Transverse colon (tissue), 4 donors: Measurements from ENCODE around the gene VAC14. TPM values are rescaled to one million over a fixed set of nuclear protein-coding genes. Genes with fewer than 3 reads are reported as not detected.

ENCODE experiments used
- DNase-seq: peaks from one replicate; pipeline ENCODE4 v3.0.0-alpha.2; 2019
- H3K27ac ChIP-seq, 4 donors: fragments of 200-600 bp; sonication (generic); 2 replicates each; pipeline ENCODE4 v1.5.1; 2016 to 2018; ENCODE audit warnings: inconsistent platforms in 4 of 4
- H3K27me3 ChIP-seq: fragments of 200-600 bp; sonication (generic); 2 replicates; pipeline ENCODE4 v1.5.1; 2017; ENCODE audit warnings: inconsistent platforms
- H3K36me3 ChIP-seq, 4 donors: fragments of 200-600 bp; sonication (generic); 2 replicates each; pipeline ENCODE4 v1.5.1; 2017 to 2019; ENCODE audit warnings: inconsistent platforms in 4 of 4
- H3K4me1 ChIP-seq, 4 donors: fragments of 200-600 bp; sonication (generic); 2 replicates each; pipeline ENCODE4 v1.5.1; 2017 to 2020; ENCODE audit warnings: inconsistent platforms in 4 of 4
- H3K4me3 ChIP-seq, 4 donors: fragments of 200-600 bp; sonication (generic); 1 replicate in 1 of 4; 2 replicates in 3 of 4; pipeline versions ENCODE4 v1.5.1 to v1.6.1; 2017 to 2019; ENCODE audit warnings: inconsistent platforms in 4 of 4
- H3K9me3 ChIP-seq, 2 donors: fragments of 200-600 bp; sonication (generic); 2 replicates each; pipeline ENCODE4 v1.5.1; 2017 to 2019; ENCODE audit warnings: inconsistent platforms in 2 of 2
- EP300 ChIP-seq: sonication (generic); formaldehyde crosslinking; IDR thresholded peaks from one replicate; pipeline ENCODE4 v1.6.1; 2017; ENCODE audit warnings: antibody characterized with exemption, low read depth
- POLR2A ChIP-seq: fragments of 450-650 bp; IDR thresholded peaks from one replicate; pipeline ENCODE4 v1.6.1; 2016; ENCODE audit warnings: antibody characterized with exemption, mild to moderate bottlenecking, moderate library complexity
- POLR2AphosphoS5 ChIP-seq, 3 donors: sonication (generic); formaldehyde crosslinking; IDR thresholded peaks; one replicate each; pipeline ENCODE4 v1.6.1; 2016; ENCODE audit warnings: antibody characterized with exemption in 3 of 3
- WGBS, 2 donors: methylation state at CpG; one replicate each; pipeline ENCODE4 v1.1.5; 2018; ENCODE audit warnings: low coverage in 1 of 2; 5-methylcytosine and 5-hydroxymethylcytosine counted together
- in situ Hi-C, 4 donors: fragments of 200-750 bp; cut with MboI; loops; one replicate each; pipeline versions ENCODE4 v1.15.0 to v1.15.1; 2017; ENCODE audit warnings: low sequenced_read_pairs in 3 of 4, low pct_ligation_motif_present in 1 of 4, low pct_unique_long_range_greater_than_20kb in 1 of 4
- intact Hi-C: fragments of 100-400 bp; cut with DNase I; formaldehyde crosslinking; loops from one replicate; pipeline ENCODE4 v1.15.1; 2023; ENCODE audit warnings: low total_unique reads
- total RNA-seq, 4 donors: library from RNA; depleted of rRNA; stranded (reverse); fragments of >200 nt; gene quantifications; one replicate each; pipeline ENCODE4 v1.1.0, GENCODE V29; 2016
- TF ChIP-seq, protein P1 (sequence below), 5 experiments: fragments of 200-600 bp in 3 of 5; fragments of 450-650 bp in 2 of 5; sonication (generic) in 3 of 5; IDR thresholded peaks; 1 replicate in 2 of 5; 2 replicates in 3 of 5; pipeline ENCODE4 v1.5.1; 2016 to 2017; ENCODE audit warnings: antibody characterized with exemption in 5 of 5, inconsistent platforms in 3 of 5, mild to moderate bottlenecking in 2 of 5, moderate library complexity in 1 of 5

The VAC14 gene
- total RNA-seq, 4 donors from 2014 or later: 37.2 to 270 (median 64.3) TPM

DNA sequence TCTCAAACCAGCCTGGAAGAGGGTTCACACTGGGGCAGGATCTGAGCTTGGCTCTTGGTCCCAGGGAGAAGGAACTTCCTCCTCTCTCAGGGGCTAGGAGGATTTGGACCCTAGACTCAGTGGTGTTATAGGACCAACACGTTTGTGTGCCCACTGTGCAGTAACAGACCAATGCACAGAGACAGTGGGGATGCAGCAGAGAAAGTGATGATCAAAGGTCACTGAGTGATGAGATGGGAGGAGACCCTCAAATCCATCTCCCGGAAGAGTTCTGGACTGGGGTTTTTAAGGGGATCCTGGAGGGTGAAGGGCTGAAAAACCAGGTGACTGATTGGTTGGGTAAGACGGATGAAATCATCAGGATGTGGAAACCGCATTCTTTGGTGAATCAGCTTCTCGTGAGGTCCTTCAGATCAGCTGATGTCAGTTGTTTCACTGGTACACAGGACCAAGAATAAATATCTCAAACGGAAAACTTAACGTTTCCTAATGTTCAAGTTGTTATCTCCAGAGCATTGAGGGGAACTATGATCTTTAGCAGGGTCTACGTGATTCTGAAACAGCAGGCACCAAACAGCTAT lies 3.3 kb upstream of the VAC14 start:
- in situ Hi-C loops: no loop called here

DNA sequence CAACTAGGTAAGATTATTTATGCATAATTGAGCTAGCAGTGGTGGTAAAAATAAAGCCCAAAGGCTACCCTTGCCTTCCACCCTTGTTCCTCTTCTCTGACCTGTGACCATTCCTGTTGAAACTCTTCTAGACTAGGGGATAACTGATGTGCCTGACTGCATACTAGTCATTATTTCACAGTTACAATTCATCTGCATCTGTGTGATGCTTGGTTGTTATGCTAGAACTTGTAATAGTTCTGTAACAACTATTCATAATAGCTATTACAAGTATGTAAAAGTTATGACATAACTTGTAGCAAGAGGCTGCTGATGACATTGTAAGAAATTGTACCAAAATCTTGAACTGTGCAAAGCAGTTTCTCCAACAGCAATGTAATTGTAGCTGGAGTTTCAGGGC lies 2.4 kb upstream of the VAC14 start:
- no peak for TF ChIP-seq POLR2AphosphoS5 (IDR thresholded peaks at IDR 0.05)
- Histone ChIP-seq H3K4me1 (peaks cover 10 to 17% (median 11%) of the 10 kb centered on the region in 4 donors), H3K9me3 (no peaks in the 10 kb centered on the region), H3K27ac (no peak overlapping the region), H3K27me3 (no peaks in the 10 kb centered on the region), H3K4me3 (no peak overlapping the region), H3K36me3 (no peaks in the 10 kb centered on the region)
- no peak for DNase-seq
- in situ Hi-C loops: no loop called here
- intact Hi-C loops: no loop called here

More for the DNA sequence above, 3.3 kb upstream of the VAC14 start:
- Histone ChIP-seq H3K36me3 (no peaks in the 10 kb centered on the region), H3K4me3 (no peak overlapping the region), H3K4me1 (peaks cover 10 to 13% (median 11%) of the 10 kb centered on the region in 4 donors), H3K9me3 (no peaks in the 10 kb centered on the region), H3K27ac (no peak overlapping the region), H3K27me3 (peaks cover 5% of the 10 kb centered on the region)
- TF ChIP-seq POLR2AphosphoS5 (IDR thresholded peaks at IDR 0.05): no peak
- TF ChIP-seq POLR2A: no peak
- TF ChIP-seq, protein P1, sequence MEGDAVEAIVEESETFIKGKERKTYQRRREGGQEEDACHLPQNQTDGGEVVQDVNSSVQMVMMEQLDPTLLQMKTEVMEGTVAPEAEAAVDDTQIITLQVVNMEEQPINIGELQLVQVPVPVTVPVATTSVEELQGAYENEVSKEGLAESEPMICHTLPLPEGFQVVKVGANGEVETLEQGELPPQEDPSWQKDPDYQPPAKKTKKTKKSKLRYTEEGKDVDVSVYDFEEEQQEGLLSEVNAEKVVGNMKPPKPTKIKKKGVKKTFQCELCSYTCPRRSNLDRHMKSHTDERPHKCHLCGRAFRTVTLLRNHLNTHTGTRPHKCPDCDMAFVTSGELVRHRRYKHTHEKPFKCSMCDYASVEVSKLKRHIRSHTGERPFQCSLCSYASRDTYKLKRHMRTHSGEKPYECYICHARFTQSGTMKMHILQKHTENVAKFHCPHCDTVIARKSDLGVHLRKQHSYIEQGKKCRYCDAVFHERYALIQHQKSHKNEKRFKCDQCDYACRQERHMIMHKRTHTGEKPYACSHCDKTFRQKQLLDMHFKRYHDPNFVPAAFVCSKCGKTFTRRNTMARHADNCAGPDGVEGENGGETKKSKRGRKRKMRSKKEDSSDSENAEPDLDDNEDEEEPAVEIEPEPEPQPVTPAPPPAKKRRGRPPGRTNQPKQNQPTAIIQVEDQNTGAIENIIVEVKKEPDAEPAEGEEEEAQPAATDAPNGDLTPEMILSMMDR (IDR thresholded peaks at IDR 0.05): no peak
- no peak for TF ChIP-seq EP300
- intact Hi-C loops: no loop called here
- WGBS, 2 donors: 72 to 75% methylated on average over 8 of the region's 8 CpGs
- DNase-seq: no peak

DNA sequence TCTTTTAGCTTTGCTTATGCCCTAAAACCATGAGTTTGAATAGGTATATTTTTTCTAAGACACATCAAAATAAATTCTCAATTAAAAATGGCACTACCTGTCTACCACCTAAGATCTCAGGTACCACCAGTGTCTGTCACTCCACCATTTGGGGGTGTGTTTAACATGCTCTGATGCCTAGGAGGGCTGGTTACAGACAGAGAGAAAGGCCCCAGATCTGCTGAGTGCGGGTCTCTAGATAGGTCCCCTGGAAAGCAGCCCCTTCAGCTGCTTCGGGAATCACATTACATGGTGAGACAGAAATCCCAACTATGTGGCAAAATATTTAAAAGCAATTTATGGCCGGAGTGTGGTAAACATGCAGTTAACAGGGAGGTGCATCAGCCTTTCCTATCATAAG lies 653 bp upstream of the VAC14 start:
- in situ Hi-C loops: no loop called here
- no peak overlapping the region for H3K4me3 ChIP-seq

DNA sequence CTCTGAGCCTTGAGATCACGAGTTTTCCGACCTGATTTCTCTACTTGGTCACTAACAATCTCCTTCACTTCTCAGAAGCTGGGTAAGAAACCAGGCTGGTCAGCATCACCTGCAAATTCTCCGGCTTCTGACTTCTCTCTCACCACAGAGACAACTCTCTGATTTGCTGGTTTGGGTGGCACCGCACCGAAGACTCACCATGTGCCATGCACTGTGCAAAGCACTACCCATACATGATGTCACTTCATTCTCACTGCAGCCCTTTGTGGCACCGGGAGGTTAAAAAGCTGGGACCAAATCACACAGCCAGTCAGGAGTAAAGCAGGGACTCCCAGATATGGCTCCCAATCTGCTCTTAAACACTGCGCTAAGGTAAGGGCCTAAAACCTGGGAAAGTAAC lies 647 bp downstream of the VAC14 start:
- Histone ChIP-seq H3K27ac (peak overlapping the region; percentile 72 to 81 (median 74)), H3K4me3 (peak overlapping the region; percentile 80 to 96 (median 90)), H3K36me3 (no peaks in the 10 kb centered on the region), H3K27me3 (no peaks in the 10 kb centered on the region), H3K4me1 (peaks cover 10 to 21% (median 13%) of the 10 kb centered on the region in 4 donors), H3K9me3 (no peaks in the 10 kb centered on the region)
- intact Hi-C loops: no loop called here
- WGBS, 2 donors: 9 to 11% methylated on average over 4 to 7 of the region's 7 CpGs
- in situ Hi-C loops: no loop called here
- DNase-seq: no peak
- TF ChIP-seq POLR2AphosphoS5 (IDR thresholded peaks at IDR 0.05) (no peak), POLR2A (no peak), EP300 (no peak)
- TF ChIP-seq, protein P1 (IDR thresholded peaks at IDR 0.05): no peak

More for the DNA sequence above, 653 bp upstream of the VAC14 start:
- intact Hi-C loops: no loop called here
- Histone ChIP-seq H3K27me3 (no peaks in the 10 kb centered on the region), H3K9me3 (no peaks in the 10 kb centered on the region), H3K27ac (no peak overlapping the region), H3K36me3 (no peaks in the 10 kb centered on the region), H3K4me1 (peaks cover 10 to 17% (median 13%) of the 10 kb centered on the region in 4 donors)
- TF ChIP-seq, protein P1 (IDR thresholded peaks at IDR 0.05): no peak
- no peak for TF ChIP-seq POLR2AphosphoS5 (IDR thresholded peaks at IDR 0.05)
- no peak for TF ChIP-seq EP300
- no peak for TF ChIP-seq POLR2A
- 93% methylated on average over 3 of the region's 3 CpGs; no CpG with 5 or more reads in 1 of the 2 donors for WGBS, 2 donors
- no peak for DNase-seq

DNA sequence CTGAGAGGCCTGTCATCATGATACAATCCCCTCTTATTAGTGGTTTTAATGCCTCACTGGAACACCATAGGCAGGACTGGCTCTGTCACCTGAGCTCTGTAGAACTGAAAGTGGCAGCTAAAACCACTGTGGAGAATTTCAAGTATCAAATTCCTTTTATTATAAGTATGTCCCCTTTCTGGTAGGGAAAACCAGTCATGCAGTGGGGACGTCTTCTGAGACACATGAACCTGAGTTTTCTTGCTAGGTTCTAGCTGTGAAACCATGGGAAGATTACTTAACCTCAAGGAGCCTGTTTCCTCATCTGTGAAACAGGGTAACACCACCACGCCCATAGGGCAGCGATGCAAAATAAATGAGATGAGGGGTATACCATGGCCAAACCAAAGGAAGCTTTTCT lies 4.7 kb downstream of the VAC14 start:
- DNase-seq: no peak
- H3K27me3 ChIP-seq: no peaks in the 10 kb centered on the region
- H3K4me3 ChIP-seq: no peak overlapping the region
- TF ChIP-seq, protein P1 (IDR thresholded peaks at IDR 0.05): no peak
- TF ChIP-seq POLR2A: no peak
- no peak for TF ChIP-seq EP300
- WGBS, 2 donors: 91 to 100% methylated on average over 1 to 3 of the region's 3 CpGs
- no peak overlapping the region for H3K27ac ChIP-seq
- H3K36me3 ChIP-seq: no peaks in the 10 kb centered on the region
- intact Hi-C loops (no loop called here), in situ Hi-C loops (no loop called here)
- H3K9me3 ChIP-seq: no peaks in the 10 kb centered on the region
- H3K4me1 ChIP-seq: peaks cover 10 to 21% (median 13%) of the 10 kb centered on the region in 4 donors
